ENCODE results near the gene CACNG3.
"Not testable (repeated sequence)": the region's sequence is repeated elsewhere in the genome, so short reads cannot be mapped to it uniquely, and the experiment has no call there.

CACNG3 gene

GRCh38 chr16:24238846-24239245 lies 17.3 kb upstream of the CACNG3 start:
- H3K36me3 ChIP-seq (ENCODE audit: control insufficient read depth in 1 of 2, insufficient read depth in 2 of 2, low read length in 2 of 2); H3K4me1 ChIP-seq (ENCODE audit: control insufficient read depth in 1 of 2, insufficient read depth in 2 of 2, low read length in 2 of 2); H3K4me3 ChIP-seq (ENCODE audit: low read depth in 1 of 2, low read length in 2 of 2); H3K27ac ChIP-seq (ENCODE audit: low read length); H3K27me3 ChIP-seq (ENCODE audit: low read depth, low read length): not testable (repeated sequence)
- H3K9me3 ChIP-seq (ENCODE audit: control insufficient read depth in 1 of 2, low read length in 2 of 2): peaks cover 0 to 15% of the 10 kb centered on the region in 2 donors

- H3K36me3 ChIP-seq (ENCODE audit: control insufficient read depth in 1 of 2, insufficient read depth in 2 of 2, low read length in 2 of 2): no peaks in the 10 kb centered on the region
- no peaks in the 10 kb centered on the region for H3K9me3 ChIP-seq (ENCODE audit: control insufficient read depth in 1 of 2, low read length in 2 of 2)
- no peak overlapping the region for H3K4me3 ChIP-seq (ENCODE audit: low read depth in 1 of 2, low read length in 2 of 2)
- no peaks in the 10 kb centered on the region for H3K4me1 ChIP-seq (ENCODE audit: control insufficient read depth in 1 of 2, insufficient read depth in 2 of 2, low read length in 2 of 2)
- no peak overlapping the region for H3K27ac ChIP-seq (ENCODE audit: low read length)
- H3K27me3 ChIP-seq (ENCODE audit: low read depth, low read length): no peaks in the 10 kb centered on the region
These were observed 9.1 kb upstream of the CACNG3 start for GRCh38 chr16:24246911-24247607.

- no peaks in the 10 kb centered on the region for H3K9me3 ChIP-seq (ENCODE audit: control insufficient read depth in 1 of 2, low read length in 2 of 2)
- no peak overlapping the region for H3K4me3 ChIP-seq (ENCODE audit: low read depth in 1 of 2, low read length in 2 of 2)
- peaks cover 8% of the 10 kb centered on the region for H3K27me3 ChIP-seq (ENCODE audit: low read depth, low read length)
- H3K4me1 ChIP-seq (ENCODE audit: control insufficient read depth in 1 of 2, insufficient read depth in 2 of 2, low read length in 2 of 2): no peaks in the 10 kb centered on the region
- H3K36me3 ChIP-seq (ENCODE audit: control insufficient read depth in 1 of 2, insufficient read depth in 2 of 2, low read length in 2 of 2): no peaks in the 10 kb centered on the region
- no peak overlapping the region for H3K27ac ChIP-seq (ENCODE audit: low read length)
These were observed 2.9 kb upstream of the CACNG3 start for GRCh38 chr16:24253192-24253591.

- no peak overlapping the region for H3K4me3 ChIP-seq (ENCODE audit: low read depth in 1 of 2, low read length in 2 of 2)
- H3K27ac ChIP-seq (ENCODE audit: low read length): no peak overlapping the region
- H3K4me1 ChIP-seq (ENCODE audit: control insufficient read depth in 1 of 2, insufficient read depth in 2 of 2, low read length in 2 of 2): no peaks in the 10 kb centered on the region
These were observed 1.8 kb downstream of the CACNG3 start for GRCh38 chr16:24257958-24258357.

GRCh38 chr16:24258791-24259190 lies 2.7 kb downstream of the CACNG3 start:
- no peak overlapping the region for H3K27ac ChIP-seq (ENCODE audit: low read length)
- H3K4me1 ChIP-seq (ENCODE audit: control insufficient read depth in 1 of 2, insufficient read depth in 2 of 2, low read length in 2 of 2): no peaks in the 10 kb centered on the region
- H3K4me3 ChIP-seq (ENCODE audit: low read depth in 1 of 2, low read length in 2 of 2): no peak overlapping the region
- peaks cover 8% of the 10 kb centered on the region for H3K27me3 ChIP-seq (ENCODE audit: low read depth, low read length)
- H3K36me3 ChIP-seq (ENCODE audit: control insufficient read depth in 1 of 2, insufficient read depth in 2 of 2, low read length in 2 of 2): no peaks in the 10 kb centered on the region
- no peaks in the 10 kb centered on the region for H3K9me3 ChIP-seq (ENCODE audit: control insufficient read depth in 1 of 2, low read length in 2 of 2)

More at GRCh38 chr16:24257958-24258357, 1.8 kb downstream of the CACNG3 start:
- no peaks in the 10 kb centered on the region for H3K9me3 ChIP-seq (ENCODE audit: control insufficient read depth in 1 of 2, low read length in 2 of 2)
- H3K27me3 ChIP-seq (ENCODE audit: low read depth, low read length): peaks cover 8% of the 10 kb centered on the region
- H3K36me3 ChIP-seq (ENCODE audit: control insufficient read depth in 1 of 2, insufficient read depth in 2 of 2, low read length in 2 of 2): no peaks in the 10 kb centered on the region

GRCh38 chr16:24262816-24263215 lies 6.7 kb downstream of the CACNG3 start:
- no peaks in the 10 kb centered on the region for H3K36me3 ChIP-seq (ENCODE audit: control insufficient read depth in 1 of 2, insufficient read depth in 2 of 2, low read length in 2 of 2)
- H3K9me3 ChIP-seq (ENCODE audit: control insufficient read depth in 1 of 2, low read length in 2 of 2): no peaks in the 10 kb centered on the region
- H3K27ac ChIP-seq (ENCODE audit: low read length): no peak overlapping the region
- H3K4me1 ChIP-seq (ENCODE audit: control insufficient read depth in 1 of 2, insufficient read depth in 2 of 2, low read length in 2 of 2): no peaks in the 10 kb centered on the region
- H3K4me3 ChIP-seq (ENCODE audit: low read depth in 1 of 2, low read length in 2 of 2): no peak overlapping the region
- no peaks in the 10 kb centered on the region for H3K27me3 ChIP-seq (ENCODE audit: low read depth, low read length)

GRCh38 chr16:24270721-24271442 lies 14.7 kb downstream of the CACNG3 start:
- Histone ChIP-seq H3K36me3 (ENCODE audit: control insufficient read depth in 1 of 2, insufficient read depth in 2 of 2, low read length in 2 of 2) (no peaks in the 10 kb centered on the region), H3K27ac (ENCODE audit: low read length) (no peak overlapping the region), H3K4me3 (ENCODE audit: low read depth in 1 of 2, low read length in 2 of 2) (no peak overlapping the region), H3K9me3 (ENCODE audit: control insufficient read depth in 1 of 2, low read length in 2 of 2) (no peaks in the 10 kb centered on the region), H3K27me3 (ENCODE audit: low read depth, low read length) (no peaks in the 10 kb centered on the region), H3K4me1 (ENCODE audit: control insufficient read depth in 1 of 2, insufficient read depth in 2 of 2, low read length in 2 of 2) (no peaks in the 10 kb centered on the region)

GRCh38 chr16:24272379-24272778 lies 16.2 kb downstream of the CACNG3 start:
- Histone ChIP-seq H3K9me3 (ENCODE audit: control insufficient read depth in 1 of 2, low read length in 2 of 2) (peaks cover 0 to 3% of the 10 kb centered on the region in 2 donors), H3K4me3 (ENCODE audit: low read depth in 1 of 2, low read length in 2 of 2) (no peak overlapping the region)

GRCh38 chr16:24273508-24274182 lies 17.5 kb downstream of the CACNG3 start:
- no peaks in the 10 kb centered on the region for H3K4me1 ChIP-seq (ENCODE audit: control insufficient read depth in 1 of 2, insufficient read depth in 2 of 2, low read length in 2 of 2)
- no peaks in the 10 kb centered on the region for H3K27me3 ChIP-seq (ENCODE audit: low read depth, low read length)
- H3K27ac ChIP-seq (ENCODE audit: low read length): no peak overlapping the region
- no peaks in the 10 kb centered on the region for H3K36me3 ChIP-seq (ENCODE audit: control insufficient read depth in 1 of 2, insufficient read depth in 2 of 2, low read length in 2 of 2)
- H3K4me3 ChIP-seq (ENCODE audit: low read depth in 1 of 2, low read length in 2 of 2): no peak overlapping the region
- H3K9me3 ChIP-seq (ENCODE audit: control insufficient read depth in 1 of 2, low read length in 2 of 2): peaks cover 0 to 3% of the 10 kb centered on the region in 2 donors

More at GRCh38 chr16:24272379-24272778, 16.2 kb downstream of the CACNG3 start:
- H3K36me3 ChIP-seq (ENCODE audit: control insufficient read depth in 1 of 2, insufficient read depth in 2 of 2, low read length in 2 of 2): no peaks in the 10 kb centered on the region
- no peaks in the 10 kb centered on the region for H3K27me3 ChIP-seq (ENCODE audit: low read depth, low read length)
- no peak overlapping the region for H3K27ac ChIP-seq (ENCODE audit: low read length)
- H3K4me1 ChIP-seq (ENCODE audit: control insufficient read depth in 1 of 2, insufficient read depth in 2 of 2, low read length in 2 of 2): no peaks in the 10 kb centered on the region

GRCh38 chr16:24275413-24275812 lies 19.3 kb downstream of the CACNG3 start:
- Histone ChIP-seq H3K27ac (ENCODE audit: low read length) (no peak overlapping the region), H3K36me3 (ENCODE audit: control insufficient read depth in 1 of 2, insufficient read depth in 2 of 2, low read length in 2 of 2) (no peaks in the 10 kb centered on the region), H3K27me3 (ENCODE audit: low read depth, low read length) (no peaks in the 10 kb centered on the region), H3K4me3 (ENCODE audit: low read depth in 1 of 2, low read length in 2 of 2) (no peak overlapping the region), H3K9me3 (ENCODE audit: control insufficient read depth in 1 of 2, low read length in 2 of 2) (peaks cover 0 to 3% of the 10 kb centered on the region in 2 donors), H3K4me1 (ENCODE audit: control insufficient read depth in 1 of 2, insufficient read depth in 2 of 2, low read length in 2 of 2) (no peaks in the 10 kb centered on the region)

GRCh38 chr16:24279982-24280515 lies 23.9 kb downstream of the CACNG3 start:
- Histone ChIP-seq H3K9me3 (ENCODE audit: control insufficient read depth in 1 of 2, low read length in 2 of 2) (peaks cover 0 to 5% of the 10 kb centered on the region in 2 donors), H3K4me1 (ENCODE audit: control insufficient read depth in 1 of 2, insufficient read depth in 2 of 2, low read length in 2 of 2) (no peaks in the 10 kb centered on the region)

More at GRCh38 chr16:24279982-24280515, 23.9 kb downstream of the CACNG3 start:
- no peaks in the 10 kb centered on the region for H3K27me3 ChIP-seq (ENCODE audit: low read depth, low read length)
- no peak overlapping the region for H3K4me3 ChIP-seq (ENCODE audit: low read depth in 1 of 2, low read length in 2 of 2)
- H3K36me3 ChIP-seq (ENCODE audit: control insufficient read depth in 1 of 2, insufficient read depth in 2 of 2, low read length in 2 of 2): no peaks in the 10 kb centered on the region
- H3K27ac ChIP-seq (ENCODE audit: low read length): no peak overlapping the region

All from muscle layer of duodenum (tissue), 2 donors.